Activated naive CD4-positive, alpha-beta T cell treated with anti-CD3 and anti-CD28 coated beads, Interleukin-2, amount 50 U/mL, for 72 hours (primary cell): Measurements from ENCODE around the gene SPAM1. TPM values are rescaled to one million over a fixed set of nuclear protein-coding genes. Genes with fewer than 3 reads are reported as not detected.
"Not testable (repeated sequence)": the region's sequence is repeated elsewhere in the genome, so short reads cannot be mapped to it uniquely, and the experiment has no call there.

Experiments used
- ATAC-seq, 2 donors: fragments of 150-1000 bp; cut with Tn5 transposase; 2 replicates each; pipeline ENCODE4 v1.10.0; 2021; ENCODE audit warnings: mild to moderate bottlenecking in 2 of 2, moderate library complexity in 2 of 2
- DNase-seq, 2 donors: peaks; one replicate each; pipeline ENCODE4 v3.0.0; 2021 to 2022; ENCODE audit warnings: low spot score in 2 of 2
- H3K27ac Mint-ChIP-seq, 2 donors: one replicate each; pipeline ENCODE4 v1.8.0; 2022; ENCODE audit warnings: mild to moderate bottlenecking in 2 of 2, mixed read lengths in 2 of 2
- H3K36me3 Mint-ChIP-seq, 2 donors: one replicate each; pipeline ENCODE4 v1.8.0; 2022; ENCODE audit warnings: mixed read lengths in 2 of 2
- H3K9me3 Mint-ChIP-seq, 2 donors: one replicate each; pipeline ENCODE4 v1.8.0; 2022; ENCODE audit warnings: mixed read lengths in 2 of 2
- total RNA-seq, 2 donors: library from RNA; stranded (reverse); gene quantifications; one replicate each; pipeline ENCODE4 v1.2.3, GENCODE V29; 2022

Gene SPAM1
- total RNA-seq, 2 donors from 2014 or later = not detected

GRCh38 chr7:123993996-123994395 is 69.0 kb downstream of the SPAM1 start:
- Mint-ChIP-seq H3K36me3 (peaks cover 0 to 5% of the 10 kb centered on the region in 2 donors), H3K27ac (no peak overlapping the region), H3K9me3 (peaks cover 8 to 20% of the 10 kb centered on the region in 2 donors)
- ATAC-seq = no peak
- DNase-seq = no peak

- ATAC-seq (no peak), DNase-seq (no peak)
- Mint-ChIP-seq H3K9me3 (peaks cover 8 to 20% of the 10 kb centered on the region in 2 donors), H3K36me3 (peaks cover 0 to 5% of the 10 kb centered on the region in 2 donors), H3K27ac (no peak overlapping the region)
Measured at GRCh38 chr7:123994449-123994848, 69.4 kb downstream of the SPAM1 start.

GRCh38 chr7:123995617-123996326 is 70.7 kb downstream of the SPAM1 start:
- peaks cover 0 to 16% of the 10 kb centered on the region in 2 donors for H3K9me3 Mint-ChIP-seq
- H3K36me3 Mint-ChIP-seq = no peaks in the 10 kb centered on the region
- no peak overlapping the region for H3K27ac Mint-ChIP-seq
- ATAC-seq = no peak
- DNase-seq = no peak

- H3K9me3 Mint-ChIP-seq = peaks cover under 1 to 19% of the 10 kb centered on the region in 2 donors
Measured at GRCh38 chr7:123996327-123996625, 71.2 kb downstream of the SPAM1 start.

GRCh38 chr7:123998921-123999320 is 73.9 kb downstream of the SPAM1 start:
- DNase-seq (no peak), ATAC-seq (no peak)
- H3K27ac Mint-ChIP-seq = no peak overlapping the region
- no peaks in the 10 kb centered on the region for H3K36me3 Mint-ChIP-seq
- peaks cover 14 to 23% of the 10 kb centered on the region in 2 donors for H3K9me3 Mint-ChIP-seq

More at GRCh38 chr7:123996327-123996625, 71.2 kb downstream of the SPAM1 start:
- DNase-seq (no peak), ATAC-seq (no peak)
- no peak overlapping the region for H3K27ac Mint-ChIP-seq
- no peaks in the 10 kb centered on the region for H3K36me3 Mint-ChIP-seq

- no peak for DNase-seq
- ATAC-seq = no peak
- H3K9me3 Mint-ChIP-seq = peaks cover 14 to 23% of the 10 kb centered on the region in 2 donors
- H3K27ac Mint-ChIP-seq = no peak overlapping the region
- no peaks in the 10 kb centered on the region for H3K36me3 Mint-ChIP-seq
Measured at GRCh38 chr7:123999703-124000102, 74.7 kb downstream of the SPAM1 start.

- not testable (repeated sequence) for H3K36me3 Mint-ChIP-seq, H3K27ac Mint-ChIP-seq, H3K9me3 Mint-ChIP-seq, DNase-seq, ATAC-seq
Measured at GRCh38 chr7:124008296-124008695, 83.3 kb downstream of the SPAM1 start.

GRCh38 chr7:124009321-124009720 is 84.3 kb downstream of the SPAM1 start:
- Mint-ChIP-seq H3K27ac (no peak overlapping the region), H3K36me3 (peaks cover 0 to 4% of the 10 kb centered on the region in 2 donors), H3K9me3 (peaks cover 3 to 5% of the 10 kb centered on the region in 2 donors)
- DNase-seq (no peak), ATAC-seq (no peak)

Other genes with a start within 250 kb of the SPAM1 start
- gene WASL, start 176.2 kb upstream of the SPAM1 start, total RNA-seq = 1 to 10 TPM; 5.3 to 7.8 TPM
- gene HYAL4, start 80.1 kb upstream of the SPAM1 start, total RNA-seq = under 1 TPM in 1 of 2 donors, not detected in 1; 0.14 TPM
- not detected for gene TMEM229A, start 107.8 kb downstream of the SPAM1 start, total RNA-seq